IPS-15b (cell line): ENCODE results near the gene QRICH2.
"Not testable (repeated sequence)": the region's sequence is repeated elsewhere in the genome, so short reads cannot be mapped to it uniquely, and the experiment has no call there.

ENCODE experiments used
- H3K27me3 ChIP-seq: one replicate; pipeline ENCODE4 v1.6.1; 2013; ENCODE audit warnings: low read length; ENCODE audit not compliant: control insufficient read depth, insufficient read depth
- H3K36me3 ChIP-seq: one replicate; pipeline ENCODE4 v1.6.1; 2013; ENCODE audit warnings: low read length; ENCODE audit not compliant: control insufficient read depth, insufficient read depth
- H3K4me1 ChIP-seq: one replicate; pipeline ENCODE4 v1.6.1; 2013; ENCODE audit warnings: mild to moderate bottlenecking, low read length; ENCODE audit not compliant: control insufficient read depth, insufficient read depth
- H3K4me3 ChIP-seq: one replicate; pipeline ENCODE4 v1.5.1; 2013; ENCODE audit warnings: low read depth, low read length
- H3K9ac ChIP-seq: one replicate; pipeline ENCODE4 v1.6.1; 2013; ENCODE audit warnings: low read depth, mild to moderate bottlenecking, low read length
- H3K9me3 ChIP-seq: one replicate; pipeline ENCODE4 v1.6.1; 2013; ENCODE audit warnings: mild to moderate bottlenecking, low read length; ENCODE audit not compliant: control insufficient read depth, insufficient read depth

QRICH2 gene

DNA sequence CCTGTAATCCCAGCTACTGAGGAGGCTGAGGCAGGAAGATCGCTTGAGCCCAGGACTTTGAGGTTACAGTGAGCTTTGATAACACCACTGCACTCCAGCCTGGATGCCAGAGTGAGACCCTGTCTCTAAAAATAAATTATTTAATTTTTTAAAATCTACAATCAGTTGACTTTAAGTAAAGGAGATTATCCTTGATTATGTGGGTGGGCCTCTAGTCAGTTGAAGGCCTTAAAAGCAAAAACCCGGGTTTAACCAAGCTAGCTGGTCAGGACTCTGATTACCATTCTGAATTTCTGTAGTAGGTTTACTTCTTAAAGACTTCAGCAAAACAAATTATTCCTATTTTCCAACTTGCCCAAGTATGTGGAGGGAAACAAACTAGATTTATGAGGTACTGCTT lies 72.2 kb downstream of the QRICH2 start:
- Histone ChIP-seq H3K9ac (no peak overlapping the region), H3K4me3 (no peak overlapping the region), H3K9me3 (no peaks in the 10 kb centered on the region), H3K36me3 (no peaks in the 10 kb centered on the region), H3K4me1 (no peaks in the 10 kb centered on the region), H3K27me3 (peaks cover 27% of the 10 kb centered on the region)

DNA sequence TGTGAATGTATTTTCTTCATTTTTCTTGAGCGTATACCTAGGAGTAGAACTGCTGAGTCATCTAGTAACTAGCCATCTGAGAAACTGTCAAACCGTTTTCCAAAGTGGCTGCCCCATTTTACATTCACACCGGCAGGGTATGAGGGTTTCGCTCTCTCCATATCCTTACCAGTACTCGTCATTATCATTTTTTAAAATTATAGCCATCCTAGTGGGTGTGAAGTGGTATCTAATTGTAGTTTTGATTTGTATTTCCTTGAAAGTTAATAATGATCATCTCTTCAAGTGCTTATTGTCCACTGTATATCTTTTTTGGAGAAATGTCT lies 73.8 kb downstream of the QRICH2 start:
- no peaks in the 10 kb centered on the region for H3K4me1 ChIP-seq
- no peak overlapping the region for H3K9ac ChIP-seq
- no peak overlapping the region for H3K4me3 ChIP-seq
- H3K27me3 ChIP-seq, result peaks cover 19% of the 10 kb centered on the region
- H3K9me3 ChIP-seq, result no peaks in the 10 kb centered on the region
- no peaks in the 10 kb centered on the region for H3K36me3 ChIP-seq

DNA sequence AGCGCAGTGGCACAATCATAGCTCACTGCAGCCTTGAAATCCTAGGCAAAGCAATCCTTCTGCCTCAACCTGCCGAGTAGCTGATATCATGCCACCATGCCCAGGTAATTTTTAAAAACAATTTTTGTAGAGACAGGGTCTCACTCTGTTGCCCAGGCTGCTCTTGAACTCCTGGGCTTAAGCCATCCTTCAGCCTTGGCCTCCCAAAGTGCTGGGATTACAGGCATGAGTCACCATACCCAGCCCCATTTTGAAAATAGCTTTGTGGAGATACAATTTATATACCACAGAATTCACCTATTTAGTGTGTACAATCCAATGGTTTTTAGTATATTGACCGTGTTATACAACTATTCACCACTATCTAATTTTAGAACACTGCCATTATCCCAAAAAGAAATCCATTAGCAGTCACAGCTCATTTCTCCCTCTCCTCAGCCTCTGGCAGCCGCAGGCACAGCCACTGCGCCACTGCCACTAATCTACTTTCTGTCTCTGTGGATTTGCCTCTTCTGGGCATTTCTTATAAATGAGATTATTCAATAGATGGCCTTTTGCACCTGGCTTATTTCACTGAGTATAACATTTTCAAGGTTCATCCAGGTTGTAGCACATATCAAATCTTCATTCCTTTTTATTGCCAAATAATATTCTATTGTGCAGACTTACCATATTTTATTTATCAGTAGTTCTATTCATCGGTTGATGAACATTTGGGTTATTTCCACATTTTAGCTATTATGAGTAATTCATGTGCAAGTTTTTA lies 74.3 kb downstream of the QRICH2 start:
- no peak overlapping the region for H3K9ac ChIP-seq
- peaks cover 14% of the 10 kb centered on the region for H3K27me3 ChIP-seq

DNA sequence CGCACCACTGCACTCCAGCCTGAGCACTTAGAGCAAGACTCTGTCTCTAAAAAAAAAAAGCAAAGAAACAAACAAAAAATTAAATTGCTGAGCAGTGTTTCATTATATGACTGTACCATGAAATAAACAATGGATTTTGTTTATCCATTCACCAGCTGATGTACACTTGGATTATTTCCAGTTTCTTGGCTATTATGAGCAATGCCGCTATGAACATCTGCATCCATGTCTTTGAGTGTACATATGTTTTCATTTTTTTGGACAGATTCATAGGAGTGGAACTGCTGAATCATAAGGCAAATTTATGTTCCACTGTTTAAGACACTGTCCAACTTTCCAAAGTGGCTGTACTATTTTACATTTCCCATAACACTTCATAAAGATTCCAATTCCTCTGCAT lies 75.7 kb downstream of the QRICH2 start:
- H3K36me3 ChIP-seq, result no peaks in the 10 kb centered on the region
- H3K4me1 ChIP-seq, result no peaks in the 10 kb centered on the region
- peaks cover under 1% of the 10 kb centered on the region for H3K27me3 ChIP-seq
- H3K9me3 ChIP-seq, result no peaks in the 10 kb centered on the region
- no peak overlapping the region for H3K4me3 ChIP-seq
- no peak overlapping the region for H3K9ac ChIP-seq

More for the DNA sequence above, 74.3 kb downstream of the QRICH2 start:
- Histone ChIP-seq H3K4me1 (no peaks in the 10 kb centered on the region), H3K9me3 (no peaks in the 10 kb centered on the region), H3K4me3 (no peak overlapping the region), H3K36me3 (no peaks in the 10 kb centered on the region)

DNA sequence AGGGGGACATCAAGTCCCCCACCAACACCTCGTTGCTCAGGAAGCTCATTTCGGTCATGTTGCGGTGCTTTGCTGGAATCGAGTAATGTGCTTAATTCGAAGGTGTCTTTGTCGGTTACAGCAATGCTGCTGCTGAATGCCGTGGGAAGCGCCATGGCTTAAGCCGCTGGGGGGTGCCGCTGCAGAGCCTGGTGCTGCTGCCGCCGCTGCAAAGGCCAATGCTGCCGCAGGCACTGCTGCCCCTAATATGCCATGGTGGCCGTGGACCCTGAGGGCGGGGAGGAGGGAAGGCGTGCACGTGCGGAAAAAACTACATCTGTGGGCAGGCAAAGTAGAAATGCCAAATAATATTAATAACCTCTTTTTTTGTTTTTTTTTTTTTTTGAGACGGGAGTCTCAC lies 81.3 kb downstream of the QRICH2 start:
- H3K36me3 ChIP-seq, H3K9me3 ChIP-seq, H3K4me1 ChIP-seq, H3K4me3 ChIP-seq, H3K9ac ChIP-seq, H3K27me3 ChIP-seq: not testable (repeated sequence)

DNA sequence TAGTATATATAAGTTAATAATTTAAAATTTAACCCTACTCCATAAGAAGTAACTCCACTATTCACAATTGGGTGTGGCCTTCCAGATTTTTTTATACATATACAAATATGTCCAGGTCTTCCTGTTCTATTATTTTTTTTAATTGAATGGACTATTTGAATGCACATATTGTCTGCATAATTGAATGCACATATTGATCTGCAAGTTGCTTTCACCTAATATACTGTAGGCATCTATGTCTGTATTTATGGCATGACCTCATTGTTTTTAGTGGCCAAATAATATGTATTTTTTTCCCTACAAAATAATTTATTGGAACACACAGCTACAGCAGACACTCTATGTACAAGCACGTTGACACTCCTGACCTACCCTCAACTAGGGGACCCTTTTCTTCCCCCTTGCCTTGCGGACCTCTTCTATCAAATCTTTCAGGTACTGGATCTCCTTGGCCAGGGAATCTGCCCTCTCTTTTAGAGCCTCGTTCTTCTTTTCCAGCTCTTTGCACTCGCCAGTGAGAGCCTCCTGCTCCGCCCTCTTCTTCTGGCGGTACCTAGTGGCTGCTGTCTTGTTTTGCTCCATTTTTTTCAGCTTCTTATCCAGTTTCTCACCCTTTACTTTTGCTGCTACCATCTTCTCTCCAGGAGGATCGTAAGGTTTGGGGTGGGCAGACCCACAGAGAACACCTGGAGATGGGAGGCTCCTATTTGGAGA lies 82.5 kb downstream of the QRICH2 start:
- not testable (repeated sequence) for H3K4me1 ChIP-seq, H3K4me3 ChIP-seq, H3K9ac ChIP-seq, H3K9me3 ChIP-seq, H3K27me3 ChIP-seq, H3K36me3 ChIP-seq
